HG03342 (cell line): ENCODE results near the gene TMEM98.
"Not testable (repeated sequence)": the region's sequence is repeated elsewhere in the genome, so short reads cannot be mapped to it uniquely, and the experiment has no call there.

ENCODE experiments used
- ATAC-seq: cut with Tn5 transposase; IDR thresholded peaks from one replicate; pipeline ENCODE4 v1.9.1; 2021; ENCODE audit warnings: mild to moderate bottlenecking, moderate library complexity; ENCODE audit not compliant: unreplicated experiment

The TMEM98 gene

GRCh38 chr17:32940706-32941390 lies 12.9 kb downstream of the TMEM98 start:
- no peak for ATAC-seq

DNA sequence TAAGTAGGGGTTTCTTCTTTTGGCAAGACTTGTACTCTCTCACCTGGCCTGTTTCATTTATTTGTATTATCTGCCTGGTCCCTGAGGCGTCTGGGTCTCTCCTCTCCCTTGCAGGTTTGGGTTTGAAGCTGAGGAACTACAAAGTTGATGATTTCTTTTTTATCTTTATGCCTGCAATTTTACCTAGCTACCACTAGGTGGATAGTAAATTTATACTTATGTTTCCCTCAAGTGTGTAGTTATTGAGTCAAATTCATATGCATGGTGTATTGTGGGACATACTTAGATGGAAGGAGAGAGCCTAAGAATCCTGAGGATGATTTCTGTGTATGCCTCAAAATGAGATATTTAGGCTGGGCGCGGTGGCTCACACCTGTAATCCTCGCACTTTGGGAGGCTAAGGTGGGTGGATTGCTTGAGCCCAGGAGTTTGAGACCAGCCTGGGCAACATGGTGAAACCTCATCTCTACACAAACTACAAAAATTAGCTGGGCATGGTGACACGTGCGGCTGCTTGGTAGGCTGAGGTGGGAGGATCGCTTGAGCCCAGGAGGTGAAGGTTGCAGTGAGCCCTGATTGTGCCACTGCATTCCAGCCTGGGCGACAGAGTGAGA lies 13.6 kb downstream of the TMEM98 start:
- ATAC-seq, result no peak

DNA sequence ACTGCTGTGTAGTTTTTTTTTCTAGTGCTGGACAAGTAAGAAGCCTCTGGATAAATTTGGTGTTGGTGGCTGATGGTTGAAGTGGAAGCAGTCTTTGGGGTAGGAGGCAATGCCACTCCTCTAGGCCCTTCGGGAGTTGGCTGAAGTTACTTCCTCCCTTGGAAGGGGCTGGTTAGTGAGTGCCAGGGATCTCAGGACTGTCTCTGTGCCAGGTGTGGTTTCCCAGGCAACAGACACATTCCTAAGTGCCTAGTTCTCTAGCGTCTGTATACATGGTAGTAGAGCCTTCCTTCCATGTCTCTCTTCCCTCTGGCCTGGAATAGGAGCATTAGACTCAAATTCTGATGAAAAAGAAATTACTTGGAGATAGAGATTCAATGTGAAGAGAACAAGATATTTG lies 15.3 kb downstream of the TMEM98 start:
- ATAC-seq, result no peak

DNA sequence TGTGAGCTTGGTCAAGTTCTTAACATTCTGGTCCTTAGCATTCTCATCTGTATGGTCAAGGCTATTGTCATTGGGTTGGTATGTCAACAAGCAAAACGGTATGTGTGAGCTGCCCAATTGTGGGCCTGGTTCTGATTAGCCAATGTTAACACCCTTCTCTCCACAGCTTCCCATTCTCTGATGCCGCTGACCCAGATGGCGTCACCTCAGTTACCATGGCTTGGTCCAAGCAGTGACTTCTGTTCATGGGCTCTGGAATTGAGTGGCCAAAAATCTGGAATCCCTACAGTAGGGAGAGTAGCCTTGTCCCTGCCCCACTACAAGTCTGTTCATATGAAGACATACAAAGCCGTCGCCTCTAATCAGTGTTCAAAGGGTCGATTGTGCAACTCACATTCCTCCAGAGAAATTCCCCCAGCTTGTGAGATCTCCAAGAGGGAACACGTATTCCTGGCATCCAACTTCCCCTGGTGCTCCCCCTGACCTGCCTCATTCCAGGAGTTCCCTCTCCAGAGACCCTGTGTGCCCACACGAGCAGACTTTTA lies 15.8 kb downstream of the TMEM98 start:
- no peak for ATAC-seq

GRCh38 chr17:32944248-32945020 lies 16.5 kb downstream of the TMEM98 start:
- no peak for ATAC-seq

GRCh38 chr17:32946375-32947135 lies 18.6 kb downstream of the TMEM98 start:
- ATAC-seq, result no peak

DNA sequence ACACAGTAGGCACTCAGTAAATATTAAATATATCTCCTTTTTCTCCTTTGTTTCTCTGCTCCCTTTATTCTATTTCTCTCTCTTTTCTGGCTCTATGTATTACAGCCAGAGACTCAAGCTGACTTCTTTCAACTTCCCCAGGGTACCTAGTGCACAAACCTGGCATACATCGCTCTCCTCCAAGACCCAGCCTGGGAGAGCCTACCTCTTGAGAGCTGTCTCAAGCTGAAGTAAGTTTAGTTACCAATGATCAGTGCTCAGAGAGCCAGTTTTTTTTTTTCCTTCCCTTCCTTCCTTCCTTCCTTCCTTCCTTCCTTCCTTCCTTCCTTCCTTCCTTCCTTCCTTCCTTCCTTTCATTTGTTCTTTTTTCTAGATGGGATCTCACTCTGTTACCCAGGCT lies 19.8 kb downstream of the TMEM98 start:
- no peak for ATAC-seq

DNA sequence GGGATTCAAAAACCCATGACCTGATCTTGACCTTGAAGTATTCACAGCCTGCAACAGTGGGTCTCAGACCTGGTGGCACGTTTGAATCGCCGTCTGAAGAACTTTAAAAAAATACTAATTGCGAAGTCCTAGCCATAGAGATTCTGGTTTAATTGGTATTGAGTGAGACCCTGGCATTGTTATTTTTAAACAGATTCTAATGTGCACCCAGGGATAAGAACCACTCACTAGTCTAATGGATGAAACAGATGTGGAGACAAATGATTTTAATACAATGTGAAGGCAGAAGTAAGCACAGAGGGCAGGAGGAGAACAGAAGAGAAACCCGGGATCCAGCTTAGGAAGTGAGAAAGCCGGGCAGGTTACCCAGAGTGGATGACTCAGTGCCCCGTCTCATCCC lies 21.2 kb downstream of the TMEM98 start:
- ATAC-seq, result no peak

GRCh38 chr17:32952491-32952890 lies 24.5 kb downstream of the TMEM98 start:
- ATAC-seq, result not testable (repeated sequence)

- ATAC-seq, result no peak
These were observed 25.1 kb downstream of the TMEM98 start for GRCh38 chr17:32953045-32953444.

DNA sequence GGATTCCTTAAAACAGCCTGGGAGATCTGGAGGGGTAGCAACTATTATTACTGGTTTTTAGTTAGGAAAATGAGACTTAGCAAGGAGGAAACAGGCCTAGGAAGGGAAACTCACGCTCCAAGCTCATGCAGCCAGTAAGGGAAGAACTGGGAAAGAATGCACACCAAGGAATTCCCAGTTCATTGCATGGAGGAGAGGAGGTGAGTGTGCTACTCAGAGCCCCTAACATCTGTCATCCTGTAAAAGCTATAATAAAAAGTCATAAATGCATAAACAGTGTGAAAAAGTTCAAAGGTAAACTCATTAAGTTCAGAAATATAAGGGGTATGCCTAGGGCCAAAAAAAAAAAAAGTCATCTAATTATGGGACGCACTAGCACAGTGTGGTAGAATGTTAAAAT lies 25.9 kb downstream of the TMEM98 start:
- ATAC-seq, result no peak

DNA sequence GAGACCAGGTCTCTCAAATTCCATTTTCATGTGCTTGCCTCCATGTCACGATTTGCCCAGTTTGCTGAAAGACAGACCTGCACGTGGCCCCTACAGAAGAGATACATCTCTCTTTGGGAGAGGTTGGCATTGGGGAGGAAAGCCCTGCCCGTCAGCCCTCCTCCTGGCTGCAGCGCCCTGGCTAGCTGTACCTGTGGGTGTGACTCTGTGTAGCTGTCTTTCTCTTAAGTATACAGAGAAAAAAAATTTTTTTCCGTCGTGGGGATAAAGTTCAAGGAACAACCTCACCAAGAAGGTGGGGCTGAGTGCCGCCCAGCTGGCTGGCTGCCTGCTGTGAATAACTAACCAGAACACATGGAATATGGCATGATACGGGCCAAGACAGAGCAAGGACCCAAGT lies 26.5 kb downstream of the TMEM98 start:
- no peak for ATAC-seq

GRCh38 chr17:32955155-32955554 lies 27.2 kb downstream of the TMEM98 start:
- ATAC-seq, result no peak

GRCh38 chr17:32956240-32956970 lies 28.5 kb downstream of the TMEM98 start:
- ATAC-seq, result no peak

DNA sequence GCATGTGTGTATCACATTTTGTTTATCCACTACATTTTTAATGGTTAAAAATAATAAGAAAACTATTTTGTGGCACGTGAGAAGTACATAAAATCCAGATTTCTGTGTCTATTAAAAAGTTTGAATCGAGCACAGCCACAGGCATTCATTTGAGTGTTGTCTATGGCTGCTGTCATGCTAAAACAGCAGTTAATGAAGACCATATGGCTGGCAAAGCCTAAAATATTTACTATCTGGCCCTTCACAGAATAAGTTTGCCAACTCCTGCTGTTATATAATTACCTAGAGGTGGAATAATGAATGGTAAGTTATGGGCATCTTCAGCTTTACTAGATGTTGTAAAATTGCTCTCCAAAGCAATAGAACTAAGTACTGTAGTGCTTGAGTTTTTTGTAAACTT lies 30.5 kb downstream of the TMEM98 start:
- no peak for ATAC-seq

DNA sequence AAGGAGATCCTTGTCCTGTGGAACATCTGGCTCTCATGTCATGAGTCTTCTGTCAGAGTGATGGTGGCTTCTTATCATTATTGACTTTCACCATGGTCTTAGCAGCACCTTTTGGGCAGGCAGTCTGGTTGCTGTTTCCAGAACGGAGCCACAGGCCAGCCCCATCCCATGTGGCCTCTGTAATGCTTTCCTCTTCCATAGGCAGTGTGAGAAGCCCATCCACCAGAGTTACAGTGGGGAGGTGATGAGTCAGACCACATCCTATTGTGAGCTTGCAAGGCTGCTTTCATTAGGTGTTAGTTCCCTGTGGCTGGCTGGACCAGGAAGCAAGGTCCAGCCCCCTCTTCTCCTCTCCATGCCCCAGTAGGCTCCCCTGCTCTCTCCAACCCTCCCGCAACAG lies 32.9 kb downstream of the TMEM98 start:
- ATAC-seq, result no peak

GRCh38 chr17:32962320-32962711 lies 34.4 kb downstream of the TMEM98 start:
- no peak for ATAC-seq

DNA sequence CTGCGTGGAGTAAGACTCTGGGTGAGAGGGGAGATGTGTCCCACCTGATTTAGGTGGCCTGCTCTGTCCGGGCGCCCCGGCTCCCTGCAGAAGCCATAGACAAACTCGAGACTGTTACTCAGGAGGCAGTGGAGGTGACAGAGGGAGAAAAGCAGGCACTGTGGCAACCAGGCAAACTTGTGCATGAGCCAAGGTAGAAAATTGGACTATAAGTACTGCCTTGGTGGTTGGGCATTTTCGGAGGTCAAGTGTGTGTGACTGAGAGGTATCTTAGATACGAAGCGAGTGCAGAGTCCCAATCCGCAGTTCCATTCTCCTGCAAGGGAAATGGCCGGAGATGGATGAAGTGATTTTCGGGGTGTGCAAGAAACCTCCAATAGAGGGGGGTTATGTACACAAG lies 36.6 kb downstream of the TMEM98 start:
- ATAC-seq, result no peak

DNA sequence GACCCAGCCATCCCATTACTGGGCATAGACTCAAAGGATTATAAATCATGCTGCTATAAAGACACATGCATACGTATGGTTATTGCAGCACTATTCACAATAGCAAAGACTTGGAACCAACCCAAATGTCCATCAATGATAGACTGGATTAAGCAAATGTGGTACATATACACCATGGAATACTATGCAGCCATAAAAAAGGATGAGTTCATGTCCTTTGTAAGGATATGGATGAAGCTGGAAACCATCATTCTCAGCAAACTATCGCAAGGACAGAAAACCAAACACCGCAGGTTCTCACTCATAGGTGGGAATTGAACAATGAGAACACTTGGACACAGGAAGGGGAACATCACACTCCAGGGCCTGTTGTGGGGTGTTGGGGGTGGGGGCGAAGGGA lies 41.3 kb downstream of the TMEM98 start:
- ATAC-seq, result not testable (repeated sequence)

- ATAC-seq, result no peak
These were observed 42.3 kb downstream of the TMEM98 start for GRCh38 chr17:32970281-32970680.
